ENCODE results near the gene NIT2. TPM values are rescaled to one million over a fixed set of nuclear protein-coding genes. Genes with fewer than 3 reads are reported as not detected.

Gene NIT2
- total RNA-seq, 1 donor from 2014 or later, result 22.3 TPM

DNA sequence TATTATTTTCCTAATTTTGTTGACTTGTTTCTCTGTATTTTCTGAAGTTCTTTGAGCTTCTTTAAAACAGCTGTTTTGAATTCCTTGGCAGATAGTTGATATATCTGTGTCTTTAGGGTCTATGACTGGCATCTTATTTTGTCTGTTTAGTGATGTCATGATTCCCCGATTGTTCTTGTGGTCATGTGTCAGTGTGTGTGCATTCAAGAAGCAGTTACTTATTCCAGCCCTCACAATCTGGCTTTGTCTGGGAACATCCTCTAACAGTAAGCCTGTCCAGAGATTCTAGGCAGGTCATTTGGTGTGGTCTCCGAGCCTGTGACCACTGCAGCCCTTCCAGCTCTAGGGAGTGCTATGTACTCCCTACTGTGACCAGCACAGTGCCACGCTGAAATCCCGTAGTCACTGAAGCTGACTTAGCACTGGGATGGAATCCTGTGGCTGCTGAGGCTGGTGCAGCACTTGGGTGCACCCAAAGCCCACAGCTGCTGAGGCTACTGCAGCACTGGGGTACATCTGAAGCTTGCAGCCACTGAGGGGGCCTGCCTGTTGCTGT is 73.5 kb downstream of the NIT2 start:
- H3K27ac Mint-ChIP-seq (ENCODE audit: unreplicated experiment), result no peak overlapping the region
- H3K4me3 Mint-ChIP-seq (ENCODE audit: unreplicated experiment), result no peak overlapping the region
- TF ChIP-seq, protein P1, sequence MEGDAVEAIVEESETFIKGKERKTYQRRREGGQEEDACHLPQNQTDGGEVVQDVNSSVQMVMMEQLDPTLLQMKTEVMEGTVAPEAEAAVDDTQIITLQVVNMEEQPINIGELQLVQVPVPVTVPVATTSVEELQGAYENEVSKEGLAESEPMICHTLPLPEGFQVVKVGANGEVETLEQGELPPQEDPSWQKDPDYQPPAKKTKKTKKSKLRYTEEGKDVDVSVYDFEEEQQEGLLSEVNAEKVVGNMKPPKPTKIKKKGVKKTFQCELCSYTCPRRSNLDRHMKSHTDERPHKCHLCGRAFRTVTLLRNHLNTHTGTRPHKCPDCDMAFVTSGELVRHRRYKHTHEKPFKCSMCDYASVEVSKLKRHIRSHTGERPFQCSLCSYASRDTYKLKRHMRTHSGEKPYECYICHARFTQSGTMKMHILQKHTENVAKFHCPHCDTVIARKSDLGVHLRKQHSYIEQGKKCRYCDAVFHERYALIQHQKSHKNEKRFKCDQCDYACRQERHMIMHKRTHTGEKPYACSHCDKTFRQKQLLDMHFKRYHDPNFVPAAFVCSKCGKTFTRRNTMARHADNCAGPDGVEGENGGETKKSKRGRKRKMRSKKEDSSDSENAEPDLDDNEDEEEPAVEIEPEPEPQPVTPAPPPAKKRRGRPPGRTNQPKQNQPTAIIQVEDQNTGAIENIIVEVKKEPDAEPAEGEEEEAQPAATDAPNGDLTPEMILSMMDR (IDR thresholded peaks at IDR 0.05; ENCODE audit: unreplicated experiment), result no peak
- H3K9me3 Mint-ChIP-seq (ENCODE audit: unreplicated experiment), result no peaks in the 10 kb centered on the region
- H3K4me1 Mint-ChIP-seq (ENCODE audit: unreplicated experiment), result no peaks in the 10 kb centered on the region
- no peaks in the 10 kb centered on the region for H3K27me3 Mint-ChIP-seq (ENCODE audit: unreplicated experiment)
- no peak for DNase-seq (ENCODE audit: low spot score)
- no peaks in the 10 kb centered on the region for H3K36me3 Mint-ChIP-seq (ENCODE audit: low read depth, unreplicated experiment)

Other genes starting within 250 kb of the NIT2 start
- 19.1 TPM for gene FILIP1L, start 220.3 kb upstream of the NIT2 start, total RNA-seq (ENCODE audit: unreplicated experiment)
- 31.2 TPM for gene TBC1D23, start 73.8 kb upstream of the NIT2 start, total RNA-seq (ENCODE audit: unreplicated experiment)
- gene TOMM70, start 66.3 kb downstream of the NIT2 start, total RNA-seq (ENCODE audit: unreplicated experiment), result 29.1 TPM
- 0.67 TPM for gene LNP1, start 66.8 kb downstream of the NIT2 start, total RNA-seq (ENCODE audit: unreplicated experiment)
- 7.6 TPM for gene TMEM45A, start 157.9 kb downstream of the NIT2 start, total RNA-seq (ENCODE audit: unreplicated experiment)

All from endothelial cell (in vitro differentiated cells).